Suprapubic skin (tissue), 3 donors: ENCODE measurements around the gene DNAJB1.

Source experiments
- POLR2AphosphoS5 ChIP-seq, 3 donors: sonication (generic); formaldehyde crosslinking; IDR thresholded peaks; one replicate each; pipeline ENCODE4 v1.6.1; 2017; ENCODE audit warnings: antibody characterized with exemption in 3 of 3
- TF ChIP-seq, protein P1 (sequence below), 2 donors: fragments of 200-600 bp in 1 of 2; fragments of 450-650 bp in 1 of 2; sonication (generic) in 1 of 2; IDR thresholded peaks; one replicate each; pipeline ENCODE4 v1.5.1; 2016 to 2019; ENCODE audit warnings: antibody characterized with exemption in 2 of 2, mild to moderate bottlenecking in 1 of 2, moderate library complexity in 1 of 2

DNA sequence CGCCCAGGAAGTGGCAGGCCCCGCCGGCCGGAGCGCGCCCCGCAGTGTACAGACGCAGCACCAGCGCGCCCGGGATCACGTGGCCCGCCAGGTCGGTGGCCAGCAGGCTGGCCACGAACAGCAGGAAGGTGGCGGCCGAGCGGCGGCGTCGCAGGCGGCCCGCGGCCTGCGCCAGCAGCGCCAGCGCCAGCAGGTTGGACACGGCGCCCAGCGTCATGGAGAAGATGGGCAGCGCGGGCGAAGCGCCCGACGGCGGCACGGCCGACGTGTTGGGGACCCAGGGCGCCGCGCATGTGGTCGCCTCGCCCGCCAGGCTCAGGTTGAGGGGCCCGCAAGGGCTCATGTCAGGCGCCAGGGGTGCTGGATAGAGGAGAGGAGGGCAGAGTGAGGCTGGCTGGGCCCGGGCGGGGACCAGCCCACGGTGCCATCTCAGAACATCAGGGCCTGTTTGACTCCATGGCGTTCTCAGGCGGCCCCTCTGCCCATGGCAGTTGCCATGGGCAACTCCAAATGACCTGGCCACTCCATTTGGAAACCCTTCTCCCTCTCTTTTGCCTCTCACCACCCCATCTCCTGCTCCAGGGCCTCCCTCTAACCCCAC is 44.1 kb downstream of the DNAJB1 start:
- TF ChIP-seq, protein P1, sequence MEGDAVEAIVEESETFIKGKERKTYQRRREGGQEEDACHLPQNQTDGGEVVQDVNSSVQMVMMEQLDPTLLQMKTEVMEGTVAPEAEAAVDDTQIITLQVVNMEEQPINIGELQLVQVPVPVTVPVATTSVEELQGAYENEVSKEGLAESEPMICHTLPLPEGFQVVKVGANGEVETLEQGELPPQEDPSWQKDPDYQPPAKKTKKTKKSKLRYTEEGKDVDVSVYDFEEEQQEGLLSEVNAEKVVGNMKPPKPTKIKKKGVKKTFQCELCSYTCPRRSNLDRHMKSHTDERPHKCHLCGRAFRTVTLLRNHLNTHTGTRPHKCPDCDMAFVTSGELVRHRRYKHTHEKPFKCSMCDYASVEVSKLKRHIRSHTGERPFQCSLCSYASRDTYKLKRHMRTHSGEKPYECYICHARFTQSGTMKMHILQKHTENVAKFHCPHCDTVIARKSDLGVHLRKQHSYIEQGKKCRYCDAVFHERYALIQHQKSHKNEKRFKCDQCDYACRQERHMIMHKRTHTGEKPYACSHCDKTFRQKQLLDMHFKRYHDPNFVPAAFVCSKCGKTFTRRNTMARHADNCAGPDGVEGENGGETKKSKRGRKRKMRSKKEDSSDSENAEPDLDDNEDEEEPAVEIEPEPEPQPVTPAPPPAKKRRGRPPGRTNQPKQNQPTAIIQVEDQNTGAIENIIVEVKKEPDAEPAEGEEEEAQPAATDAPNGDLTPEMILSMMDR (IDR thresholded peaks at IDR 0.05): no peak
- no peak for TF ChIP-seq POLR2AphosphoS5 (IDR thresholded peaks at IDR 0.05)
